PFSK-1 (cell line): ENCODE data around the gene MOK.

Experiments
- FOXP2 ChIP-seq: optimal IDR thresholded peaks from 2 replicates; pipeline ENCODE3; 2011; ENCODE audit warnings: borderline replicate concordance, control low read depth, inconsistent platforms; ENCODE audit not compliant: insufficient read depth; ENCODE audit errors: extremely low read length, extremely low read depth
- POLR2AphosphoS5 ChIP-seq: IDR thresholded peaks from 2 replicates; pipeline ENCODE4 v1.6.1; 2012; ENCODE audit warnings: low read depth, mild to moderate bottlenecking, control low read depth, low read length, moderate library complexity
- SIN3A ChIP-seq: IDR thresholded peaks from 2 replicates; pipeline ENCODE4 v1.6.1; 2012; ENCODE audit warnings: mild to moderate bottlenecking, low read length, moderate library complexity, borderline replicate concordance; ENCODE audit not compliant: insufficient read depth
- TAF1 ChIP-seq: IDR thresholded peaks from 2 replicates; pipeline ENCODE4 v1.6.1; 2012; ENCODE audit warnings: low read length, control low read depth, borderline replicate concordance; ENCODE audit not compliant: insufficient read depth
- TF ChIP-seq, protein P1 (sequence below), 2 experiments: IDR thresholded peaks; 2 replicates each; pipeline versions ENCODE4 v1.6.1 to v1.8.0; 2011 to 2012; ENCODE audit warnings: low read depth in 2 of 2, low read length in 2 of 2, control low read depth in 1 of 2, inconsistent platforms in 1 of 2, mild to moderate bottlenecking in 1 of 2, moderate library complexity in 1 of 2; ENCODE audit not compliant: insufficient read depth in 1 of 2

The MOK gene

DNA sequence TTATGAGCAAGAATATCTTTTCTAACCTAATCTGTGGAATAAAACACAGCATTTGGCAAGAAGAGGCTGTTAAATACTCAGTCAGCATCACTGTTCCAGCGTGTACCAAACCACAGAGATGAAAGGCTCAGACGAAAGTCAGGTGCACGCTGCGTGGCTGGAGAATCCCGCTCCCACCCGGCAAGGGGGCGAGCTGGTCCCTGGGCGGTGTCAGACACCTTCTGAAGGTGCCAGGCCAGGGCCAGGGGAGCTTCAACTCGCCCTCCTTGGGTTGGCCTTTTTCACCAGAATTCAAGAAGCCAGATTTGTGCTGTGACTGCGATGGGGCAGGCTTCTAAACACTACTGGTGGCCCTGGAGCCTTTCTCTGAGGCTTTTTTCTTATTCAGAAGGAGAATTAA lies 92.1 kb downstream of the MOK start:
- TF ChIP-seq POLR2AphosphoS5 (no peak), FOXP2 (no peak), TAF1 (no peak), SIN3A (no peak)
- TF ChIP-seq, protein P1, sequence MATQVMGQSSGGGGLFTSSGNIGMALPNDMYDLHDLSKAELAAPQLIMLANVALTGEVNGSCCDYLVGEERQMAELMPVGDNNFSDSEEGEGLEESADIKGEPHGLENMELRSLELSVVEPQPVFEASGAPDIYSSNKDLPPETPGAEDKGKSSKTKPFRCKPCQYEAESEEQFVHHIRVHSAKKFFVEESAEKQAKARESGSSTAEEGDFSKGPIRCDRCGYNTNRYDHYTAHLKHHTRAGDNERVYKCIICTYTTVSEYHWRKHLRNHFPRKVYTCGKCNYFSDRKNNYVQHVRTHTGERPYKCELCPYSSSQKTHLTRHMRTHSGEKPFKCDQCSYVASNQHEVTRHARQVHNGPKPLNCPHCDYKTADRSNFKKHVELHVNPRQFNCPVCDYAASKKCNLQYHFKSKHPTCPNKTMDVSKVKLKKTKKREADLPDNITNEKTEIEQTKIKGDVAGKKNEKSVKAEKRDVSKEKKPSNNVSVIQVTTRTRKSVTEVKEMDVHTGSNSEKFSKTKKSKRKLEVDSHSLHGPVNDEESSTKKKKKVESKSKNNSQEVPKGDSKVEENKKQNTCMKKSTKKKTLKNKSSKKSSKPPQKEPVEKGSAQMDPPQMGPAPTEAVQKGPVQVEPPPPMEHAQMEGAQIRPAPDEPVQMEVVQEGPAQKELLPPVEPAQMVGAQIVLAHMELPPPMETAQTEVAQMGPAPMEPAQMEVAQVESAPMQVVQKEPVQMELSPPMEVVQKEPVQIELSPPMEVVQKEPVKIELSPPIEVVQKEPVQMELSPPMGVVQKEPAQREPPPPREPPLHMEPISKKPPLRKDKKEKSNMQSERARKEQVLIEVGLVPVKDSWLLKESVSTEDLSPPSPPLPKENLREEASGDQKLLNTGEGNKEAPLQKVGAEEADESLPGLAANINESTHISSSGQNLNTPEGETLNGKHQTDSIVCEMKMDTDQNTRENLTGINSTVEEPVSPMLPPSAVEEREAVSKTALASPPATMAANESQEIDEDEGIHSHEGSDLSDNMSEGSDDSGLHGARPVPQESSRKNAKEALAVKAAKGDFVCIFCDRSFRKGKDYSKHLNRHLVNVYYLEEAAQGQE (IDR thresholded peaks at IDR 0.05; ENCODE audit: insufficient read depth in 1 of 2, low read depth in 2 of 2, low read length in 2 of 2), result no peak

DNA sequence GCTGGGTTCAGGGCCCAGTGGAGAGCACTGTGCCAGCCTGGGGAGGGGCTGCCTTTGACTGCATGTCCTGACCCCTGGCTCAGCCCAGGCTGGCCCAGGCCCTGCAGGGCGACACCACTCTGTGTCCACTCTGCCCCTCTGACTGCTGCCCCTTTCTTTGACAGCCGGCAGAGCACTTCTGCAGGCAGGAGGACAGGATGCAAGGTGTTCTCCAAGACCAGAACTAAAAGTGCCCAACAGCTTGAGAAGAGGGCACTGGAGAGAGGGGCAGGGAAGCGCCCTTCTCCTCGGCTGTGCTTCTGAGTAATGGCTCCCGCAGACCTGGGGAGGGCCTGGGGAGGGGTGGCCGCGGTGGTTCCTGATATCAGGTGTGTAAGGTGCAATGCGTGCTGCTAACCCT lies 92.6 kb downstream of the MOK start:
- TF ChIP-seq, protein P1 (IDR thresholded peaks at IDR 0.05; ENCODE audit: insufficient read depth in 1 of 2, low read depth in 2 of 2, low read length in 2 of 2), result no peak

DNA sequence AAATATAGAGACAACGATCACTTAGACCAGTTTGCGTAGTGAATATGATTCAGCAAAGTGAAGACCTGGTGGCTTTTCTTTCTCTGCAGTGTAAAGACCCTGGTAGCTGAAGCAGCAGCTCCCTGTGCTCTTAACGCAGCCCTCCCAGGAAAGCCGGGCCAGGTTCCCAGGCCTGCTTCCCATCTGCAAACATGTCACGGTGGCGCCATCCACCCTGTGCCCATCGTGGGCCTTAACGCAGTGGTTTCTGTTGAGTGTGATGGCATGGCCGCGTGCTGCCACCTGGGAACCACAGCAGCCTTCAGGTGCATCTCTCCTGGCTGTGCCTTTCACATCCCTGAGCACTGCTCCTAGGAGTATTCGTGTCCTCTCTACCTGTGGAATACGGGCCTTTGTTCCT lies 93.7 kb downstream of the MOK start:
- TF ChIP-seq TAF1, result no peak
- no peak for TF ChIP-seq FOXP2
- TF ChIP-seq POLR2AphosphoS5, result no peak
- TF ChIP-seq SIN3A, result no peak
- TF ChIP-seq, protein P1 (IDR thresholded peaks at IDR 0.05; ENCODE audit: insufficient read depth in 1 of 2, low read depth in 2 of 2, low read length in 2 of 2), result no peak

DNA sequence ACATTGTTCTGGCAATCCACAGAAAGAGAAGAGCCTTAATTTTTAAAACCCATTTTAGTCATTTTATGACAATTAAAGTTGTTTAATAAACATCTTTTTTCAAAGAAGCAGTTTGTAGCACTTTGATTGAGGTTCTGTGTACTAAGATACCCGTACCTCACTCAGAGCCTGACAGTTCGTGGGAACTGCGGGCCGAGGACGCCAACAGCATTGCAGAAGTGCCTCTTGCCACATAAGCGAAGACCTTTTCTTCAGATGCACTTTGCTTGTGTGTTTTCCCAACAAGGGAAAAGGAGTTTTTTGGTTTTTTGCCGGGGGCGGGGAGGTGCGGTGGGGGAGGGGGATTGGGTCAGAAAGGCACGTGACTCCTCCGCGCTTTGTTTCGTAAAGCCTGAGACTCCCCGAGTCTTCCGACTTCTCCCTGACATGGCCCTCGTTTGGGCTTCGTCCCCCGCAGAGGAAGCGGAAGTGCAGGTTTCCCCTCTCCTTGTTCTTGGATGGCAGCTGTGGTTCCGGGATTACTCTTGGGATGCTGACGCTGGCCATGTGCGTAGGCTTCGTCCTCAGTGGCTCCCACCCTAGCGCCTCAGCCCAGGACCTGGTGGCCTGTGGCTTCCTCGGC lies 94.4 kb downstream of the MOK start:
- TF ChIP-seq TAF1, result no peak
- TF ChIP-seq POLR2AphosphoS5, result no peak
- TF ChIP-seq, protein P1 (IDR thresholded peaks at IDR 0.05; ENCODE audit: insufficient read depth in 1 of 2, low read depth in 2 of 2, low read length in 2 of 2), result no peak
- TF ChIP-seq FOXP2, result no peak
- no peak for TF ChIP-seq SIN3A

DNA sequence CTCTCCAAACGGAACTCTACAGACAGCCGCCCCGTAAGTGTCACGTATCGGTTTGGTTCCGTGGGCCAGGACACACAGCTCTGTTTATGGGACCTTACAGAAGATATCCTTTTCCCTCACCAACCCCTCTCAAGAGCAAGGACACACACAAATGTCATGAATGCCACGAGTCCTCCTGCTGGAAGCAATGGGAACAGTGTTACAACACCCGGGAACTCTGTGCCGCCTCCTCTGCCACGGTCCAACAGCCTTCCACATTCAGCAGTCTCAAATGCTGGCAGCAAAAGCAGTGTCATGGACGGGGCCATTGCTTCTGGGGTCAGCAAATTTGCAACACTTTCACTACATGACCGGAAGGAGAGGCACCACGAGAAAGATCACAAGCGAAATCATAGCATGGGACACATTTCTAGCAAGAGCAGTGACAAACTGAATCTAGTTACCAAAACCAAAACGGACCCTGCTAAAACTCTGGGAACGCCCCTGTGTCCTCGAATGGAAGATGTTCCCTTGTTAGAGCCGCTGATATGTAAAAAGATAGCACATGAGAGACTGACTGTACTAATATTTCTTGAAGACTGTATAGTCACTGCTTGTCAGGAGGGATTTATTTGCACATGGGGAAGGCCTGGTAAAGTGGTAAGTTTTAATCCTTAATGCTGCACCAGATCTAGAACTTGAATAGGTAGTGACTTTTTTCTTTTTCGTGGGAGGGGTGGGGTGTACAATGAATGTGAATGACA lies 95.6 kb downstream of the MOK start:
- TF ChIP-seq POLR2AphosphoS5, result no peak
- TF ChIP-seq FOXP2, result no peak
- no peak for TF ChIP-seq SIN3A
- TF ChIP-seq, protein P1 (IDR thresholded peaks at IDR 0.05; ENCODE audit: insufficient read depth in 1 of 2, low read depth in 2 of 2, low read length in 2 of 2), result no peak
- no peak for TF ChIP-seq TAF1
